Transverse colon (tissue), 3 donors: ENCODE data around the gene TCF25.

Source experiments
- CTCF ChIP-seq, 5 experiments: fragments of 200-600 bp in 3 of 5; fragments of 450-650 bp in 2 of 5; sonication (generic) in 3 of 5; IDR thresholded peaks; 1 replicate in 2 of 5; 2 replicates in 3 of 5; pipeline ENCODE4 v1.5.1; 2016 to 2017; ENCODE audit warnings: antibody characterized with exemption in 5 of 5, inconsistent platforms in 3 of 5, mild to moderate bottlenecking in 2 of 5, moderate library complexity in 1 of 5
- EP300 ChIP-seq: sonication (generic); formaldehyde crosslinking; IDR thresholded peaks from one replicate; pipeline ENCODE4 v1.6.1; 2017; ENCODE audit warnings: antibody characterized with exemption, low read depth
- POLR2A ChIP-seq: fragments of 450-650 bp; IDR thresholded peaks from one replicate; pipeline ENCODE4 v1.6.1; 2016; ENCODE audit warnings: antibody characterized with exemption, mild to moderate bottlenecking, moderate library complexity

- TF ChIP-seq EP300 (no peak), CTCF (IDR thresholded peaks at IDR 0.05) (no peak), POLR2A (no peak)
These were observed 10.7 kb upstream of the TCF25 start for GRCh38 chr16:89862732-89863131.
